ENCODE measurements around the gene MED22. TPM values are rescaled to one million over a fixed set of nuclear protein-coding genes. Genes with fewer than 3 reads are reported as not detected.
"Not testable (repeated sequence)": the region's sequence is repeated elsewhere in the genome, so short reads cannot be mapped to it uniquely, and the experiment has no call there.

Gene MED22
- total RNA-seq, 1 experiment from 2014 or later: 19.3 TPM

- peak; percentile 92 for DNase-seq (ENCODE audit: low read depth, low spot score)
- in situ Hi-C loops (cut with HindIII; ENCODE audit: low pct_unique_long_range_greater_than_20kb, low sequenced_read_pairs): loop anchor here (10.0 kb wide), 1 partner anchor 105 kb away; no protein-coding TSS in a partner anchor
These were observed 31.5 kb upstream of the MED22 start for GRCh38 chr9:133379153-133380086.

- in situ Hi-C loops (cut with HindIII; ENCODE audit: low pct_unique_long_range_greater_than_20kb, low sequenced_read_pairs): loop anchor here (10.0 kb wide), 1 partner anchor 106 kb away; no protein-coding TSS in a partner anchor
These were observed 30.6 kb upstream of the MED22 start for GRCh38 chr9:133378408-133378962.

GRCh38 chr9:133377721-133378216 is 29.8 kb upstream of the MED22 start:
- in situ Hi-C loops (cut with HindIII; ENCODE audit: low pct_unique_long_range_greater_than_20kb, low sequenced_read_pairs): loop anchor here (10.0 kb wide), 1 partner anchor 107 kb away; no protein-coding TSS in a partner anchor
- DNase-seq (ENCODE audit: low read depth, low spot score): peak; percentile 75

More at GRCh38 chr9:133378408-133378962, 30.6 kb upstream of the MED22 start:
- peak; percentile 72 for DNase-seq (ENCODE audit: low read depth, low spot score)

GRCh38 chr9:133377280-133377679 is 29.3 kb upstream of the MED22 start:
- DNase-seq (ENCODE audit: low read depth, low spot score): not testable (repeated sequence)
- in situ Hi-C loops (cut with HindIII; ENCODE audit: low pct_unique_long_range_greater_than_20kb, low sequenced_read_pairs): loop anchor here (10.0 kb wide), 1 partner anchor 108 kb away; no protein-coding TSS in a partner anchor

GRCh38 chr9:133375724-133376654 is 28.1 kb upstream of the MED22 start, which contains the start of the genes STKLD1 and SURF4:
Gene STKLD1 (plus strand): TSS chr9:133376366. CDS start chr9:133376474, 108 bp downstream.
Gene SURF4 (minus strand): TSS chr9:133376060. CDS start chr9:133375969, 91 bp downstream.
- peak; percentile 95 for DNase-seq (ENCODE audit: low read depth, low spot score)
- in situ Hi-C loops (cut with HindIII; ENCODE audit: low pct_unique_long_range_greater_than_20kb, low sequenced_read_pairs): loop anchor here (10.0 kb wide), 1 partner anchor 109 kb away; no protein-coding TSS in a partner anchor

- in situ Hi-C loops (cut with HindIII; ENCODE audit: low pct_unique_long_range_greater_than_20kb, low sequenced_read_pairs): loop anchor here (10.0 kb wide), 1 partner anchor 110 kb away; no protein-coding TSS in a partner anchor
- DNase-seq (ENCODE audit: low read depth, low spot score): peak; percentile 47
These were observed 27.3 kb upstream of the MED22 start for GRCh38 chr9:133375116-133375723.

DNA sequence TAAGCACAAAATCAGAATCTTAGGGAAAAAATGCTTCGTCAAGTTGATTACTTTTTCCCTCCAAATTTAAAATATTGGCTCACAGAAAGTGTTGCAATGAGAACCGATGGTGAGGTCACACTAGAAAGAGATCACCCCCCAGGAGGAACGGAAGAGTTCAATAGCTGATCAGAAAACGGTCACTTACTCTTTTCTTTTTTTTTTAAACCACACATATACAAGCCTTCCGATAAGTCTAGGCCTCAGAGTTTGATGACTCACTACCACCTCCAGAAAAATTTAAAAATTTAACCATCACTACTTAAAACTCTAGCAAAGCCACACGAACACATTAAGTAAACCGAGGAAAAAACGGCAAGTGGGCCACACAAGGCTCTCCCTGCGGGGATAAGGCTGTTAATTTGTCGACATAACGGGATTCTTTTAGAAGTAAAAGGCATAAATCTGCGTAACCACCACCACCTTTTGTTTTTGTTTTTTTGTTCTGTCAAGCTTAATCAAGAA is 26.7 kb upstream of the MED22 start:
- no peak for DNase-seq (ENCODE audit: low read depth, low spot score)
- in situ Hi-C loops (cut with HindIII; ENCODE audit: low pct_unique_long_range_greater_than_20kb, low sequenced_read_pairs): loop anchor here (10.0 kb wide), 1 partner anchor 110 kb away; no protein-coding TSS in a partner anchor

- in situ Hi-C loops (cut with HindIII; ENCODE audit: low pct_unique_long_range_greater_than_20kb, low sequenced_read_pairs): loop anchor here (10.0 kb wide), 1 partner anchor 113 kb away; no protein-coding TSS in a partner anchor
- DNase-seq (ENCODE audit: low read depth, low spot score): no peak
These were observed 24.2 kb upstream of the MED22 start for GRCh38 chr9:133372144-133372543.

DNA sequence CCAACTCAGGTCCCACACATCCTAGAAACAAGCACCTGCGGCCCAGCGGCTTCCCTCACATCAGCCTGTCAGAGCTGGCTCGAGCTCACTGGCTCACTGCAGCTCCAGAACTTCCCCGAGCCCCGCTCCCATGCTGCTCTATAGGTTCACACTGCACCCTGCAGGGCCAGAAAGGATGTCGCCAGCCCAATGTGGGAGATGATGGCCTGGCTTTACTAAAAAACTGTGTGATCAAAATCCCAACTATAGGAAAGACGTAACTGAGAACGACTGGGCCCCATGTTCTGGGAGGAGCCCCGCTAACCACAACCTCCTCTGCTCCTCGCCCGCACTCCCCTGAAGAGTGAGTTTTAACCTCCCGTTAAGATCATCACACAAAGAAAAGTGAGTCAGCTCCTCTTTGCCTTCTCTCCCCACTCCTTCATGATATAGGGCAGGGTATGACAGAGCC is 23.4 kb upstream of the MED22 start:
- in situ Hi-C loops (cut with HindIII; ENCODE audit: low pct_unique_long_range_greater_than_20kb, low sequenced_read_pairs): loop anchor here (10.0 kb wide), 1 partner anchor 114 kb away; no protein-coding TSS in a partner anchor
- DNase-seq (ENCODE audit: low read depth, low spot score): no peak

GRCh38 chr9:133370685-133371084 is 22.8 kb upstream of the MED22 start:
- DNase-seq (ENCODE audit: low read depth, low spot score): no peak
- in situ Hi-C loops (cut with HindIII; ENCODE audit: low pct_unique_long_range_greater_than_20kb, low sequenced_read_pairs): loop anchor here (10.0 kb wide), 1 partner anchor 114 kb away; no protein-coding TSS in a partner anchor

DNA sequence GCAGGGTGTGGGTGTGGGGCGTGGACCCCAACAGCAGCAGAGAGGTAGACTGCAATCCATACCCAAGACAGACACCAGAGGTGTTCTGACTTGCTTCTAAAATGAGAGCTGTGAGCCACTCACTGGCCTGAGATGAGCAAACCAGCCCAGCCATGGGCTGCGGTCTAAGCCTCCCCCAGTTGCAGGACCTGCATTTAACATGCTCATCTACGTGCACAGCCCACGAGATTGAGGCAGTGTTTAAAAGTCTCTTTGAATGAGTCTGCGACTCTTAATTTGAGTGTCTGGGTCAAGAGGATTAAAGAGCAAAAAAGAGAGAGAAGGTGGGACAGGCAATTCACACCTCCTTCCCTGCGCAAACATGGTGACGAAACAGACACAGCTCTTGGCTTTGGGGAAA is 22.0 kb upstream of the MED22 start:
- DNase-seq (ENCODE audit: low read depth, low spot score): no peak
- in situ Hi-C loops (cut with HindIII; ENCODE audit: low pct_unique_long_range_greater_than_20kb, low sequenced_read_pairs): loop anchor here (10.0 kb wide), 1 partner anchor 115 kb away; no protein-coding TSS in a partner anchor

DNA sequence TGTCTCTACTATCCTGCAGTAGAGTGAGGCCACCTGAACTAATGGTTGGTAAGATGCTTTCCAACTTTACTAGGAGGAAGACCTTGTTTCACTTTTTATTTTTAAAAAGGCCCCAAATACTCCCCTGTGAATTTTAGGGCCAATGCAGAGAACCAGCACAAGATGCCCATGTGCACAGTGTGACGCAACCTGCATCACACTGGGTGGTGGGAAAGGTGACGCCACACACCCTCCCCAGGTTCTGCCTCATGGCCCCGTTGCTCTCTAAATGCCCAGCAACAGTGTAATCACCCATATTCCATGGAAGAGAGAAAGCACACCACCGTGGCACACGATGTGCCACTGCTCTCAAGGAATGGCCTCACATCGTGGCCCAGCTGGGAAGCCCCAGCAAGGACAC is 21.5 kb upstream of the MED22 start:
- in situ Hi-C loops (cut with HindIII; ENCODE audit: low pct_unique_long_range_greater_than_20kb, low sequenced_read_pairs): no loop called here
- no peak for DNase-seq (ENCODE audit: low read depth, low spot score)

DNA sequence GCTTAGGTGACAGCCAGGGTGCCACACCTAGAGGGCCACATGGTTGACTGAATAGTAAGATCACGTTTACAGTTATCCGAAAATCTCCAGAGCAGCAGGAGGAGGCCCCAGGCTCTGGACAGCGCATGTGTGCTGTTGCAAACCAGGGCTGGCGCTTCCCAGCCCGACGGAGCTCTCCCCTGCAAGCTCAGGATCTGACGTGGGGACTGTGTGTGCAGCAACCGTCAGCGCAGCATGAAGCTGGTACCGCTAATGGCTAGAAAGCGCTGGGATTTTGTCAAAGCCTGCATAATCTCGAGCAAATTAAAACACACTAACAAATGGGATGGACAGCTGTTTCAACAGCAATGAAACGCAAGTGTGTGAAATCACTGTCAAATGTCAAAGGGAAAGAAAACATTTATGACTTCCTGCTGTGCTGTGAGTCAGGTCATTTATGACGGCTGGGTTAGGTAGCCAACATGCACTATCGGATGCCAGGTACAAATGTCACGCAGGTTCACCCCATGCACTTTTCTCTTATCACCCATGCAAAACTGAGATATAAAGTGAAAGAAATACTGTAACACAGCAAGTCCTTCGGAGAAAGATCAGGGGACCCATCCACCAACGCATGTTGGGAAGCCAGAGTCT is 20.4 kb upstream of the MED22 start:
- in situ Hi-C loops (cut with HindIII; ENCODE audit: low pct_unique_long_range_greater_than_20kb, low sequenced_read_pairs): no loop called here
- DNase-seq (ENCODE audit: low read depth, low spot score): no peak

- no peak for DNase-seq (ENCODE audit: low read depth, low spot score)
These were observed 19.8 kb upstream of the MED22 start for GRCh38 chr9:133367778-133368177.

GRCh38 chr9:133367221-133367620 is 19.3 kb upstream of the MED22 start:
- in situ Hi-C loops (cut with HindIII; ENCODE audit: low pct_unique_long_range_greater_than_20kb, low sequenced_read_pairs): no loop called here
- no peak for DNase-seq (ENCODE audit: low read depth, low spot score)

More at GRCh38 chr9:133367778-133368177, 19.8 kb upstream of the MED22 start:
- in situ Hi-C loops (cut with HindIII; ENCODE audit: low pct_unique_long_range_greater_than_20kb, low sequenced_read_pairs): no loop called here

DNA sequence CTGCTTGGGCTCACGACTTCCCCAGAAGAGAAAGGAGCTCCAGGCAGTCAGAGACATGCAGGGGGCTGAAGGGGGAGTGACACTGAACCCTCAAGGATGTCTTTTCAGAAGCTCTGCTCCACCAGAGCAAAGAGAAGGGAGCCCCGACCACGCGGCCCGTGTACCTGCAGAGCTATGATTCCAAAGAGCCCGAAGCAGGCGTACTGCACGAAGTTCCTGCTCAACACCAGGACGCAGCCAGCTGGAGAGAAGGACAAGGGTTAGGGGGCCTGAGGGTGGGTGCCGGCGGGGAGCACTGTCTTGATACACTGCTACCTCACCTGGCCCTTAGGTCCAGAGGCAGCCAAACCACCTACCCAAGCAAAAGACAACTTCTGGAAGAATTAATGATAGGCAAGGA is 18.5 kb upstream of the MED22 start:
- in situ Hi-C loops (cut with HindIII; ENCODE audit: low pct_unique_long_range_greater_than_20kb, low sequenced_read_pairs): no loop called here
- no peak for DNase-seq (ENCODE audit: low read depth, low spot score)
